Measurements from ENCODE around the gene MLKL. TPM values are rescaled to one million over a fixed set of nuclear protein-coding genes. Genes with fewer than 3 reads are reported as not detected.
"Not testable (repeated sequence)": the region's sequence is repeated elsewhere in the genome, so short reads cannot be mapped to it uniquely, and the experiment has no call there.

The MLKL gene
- total RNA-seq, 1 experiment from 2014 or later = 6.8 TPM

DNA sequence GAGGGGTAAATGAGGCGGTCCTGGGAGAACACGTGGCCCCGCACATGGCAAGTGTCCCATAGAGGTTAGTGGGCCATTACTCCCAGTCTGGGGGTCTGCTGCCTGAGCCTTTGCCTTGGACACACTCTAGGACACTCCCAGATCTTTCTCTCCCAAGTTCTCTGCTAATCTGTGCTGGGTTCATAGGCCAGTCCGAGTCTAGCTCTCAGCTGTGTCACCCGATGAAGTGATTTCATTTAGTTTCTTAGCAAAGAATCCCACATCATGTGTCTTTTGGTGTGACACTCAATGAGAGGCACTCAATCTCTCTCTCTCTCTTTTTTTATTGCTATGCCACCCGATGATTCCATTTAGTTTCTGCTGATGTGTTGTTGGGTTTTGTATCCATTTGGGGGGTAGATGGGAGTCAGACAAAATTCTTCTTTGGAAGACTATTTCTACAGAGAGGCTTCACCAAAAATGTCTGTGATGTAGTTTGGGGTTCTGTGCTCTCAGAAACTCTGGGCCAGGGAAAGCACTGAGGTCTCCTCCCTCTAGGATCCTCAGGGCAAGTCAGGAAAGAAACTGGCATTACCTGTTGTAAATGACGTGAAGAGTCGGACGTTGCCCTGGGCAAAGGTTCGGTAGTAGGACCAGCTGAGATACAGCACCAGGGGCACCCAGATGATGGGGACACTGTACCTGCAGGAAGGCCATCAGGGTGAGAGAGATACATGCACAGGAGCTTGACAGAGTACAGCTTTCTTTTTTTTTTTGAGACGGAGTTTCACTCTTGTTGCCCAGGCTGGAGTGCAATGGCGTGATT lies 25.2 kb upstream of the MLKL start:
- no peak overlapping the region for H3K4me3 ChIP-seq
- no peak for DNase-seq (ENCODE audit: low read depth in 1 of 2, low spot score in 2 of 2)
- peaks cover 10% of the 10 kb centered on the region for H3K9me3 ChIP-seq (replicated peaks)
- no peaks in the 10 kb centered on the region for H3K27me3 ChIP-seq (replicated peaks)
- no peak overlapping the region for H3K27ac ChIP-seq
- peaks cover 13% of the 10 kb centered on the region for H3K4me1 ChIP-seq (replicated peaks)
- no peaks in the 10 kb centered on the region for H3K36me3 ChIP-seq

GRCh38 chr16:74724820-74725549 lies 24.3 kb upstream of the MLKL start:
- H3K27me3 ChIP-seq (replicated peaks) = no peaks in the 10 kb centered on the region
- H3K9me3 ChIP-seq (replicated peaks) = peaks cover 10% of the 10 kb centered on the region
- H3K27ac ChIP-seq = no peak overlapping the region
- peak; percentile 58 to 86 for DNase-seq (ENCODE audit: low read depth in 1 of 2, low spot score in 2 of 2)
- peaks cover 13% of the 10 kb centered on the region for H3K4me1 ChIP-seq (replicated peaks)
- no peaks in the 10 kb centered on the region for H3K36me3 ChIP-seq
- H3K4me3 ChIP-seq = no peak overlapping the region

DNA sequence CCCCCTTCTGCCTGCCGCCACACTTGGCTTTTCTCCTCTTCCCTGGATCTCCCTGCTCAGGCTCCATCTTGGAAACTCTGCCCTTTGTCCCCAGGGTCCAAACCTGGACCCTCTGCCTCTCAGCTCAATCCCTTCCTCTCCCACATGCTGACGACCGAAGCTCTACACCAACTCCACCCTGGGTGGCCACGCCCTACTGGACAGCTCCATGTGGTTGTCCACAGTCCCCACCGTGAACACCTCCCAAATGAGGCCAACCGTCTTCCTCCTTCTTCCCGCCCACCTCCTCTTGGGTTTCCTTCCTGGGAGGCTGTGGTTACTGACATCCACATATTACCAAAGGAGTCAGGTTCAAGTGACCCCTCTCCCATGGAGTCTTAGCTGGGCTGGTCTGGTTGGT lies 22.6 kb upstream of the MLKL start:
- H3K9me3 ChIP-seq (replicated peaks) = peaks cover 10% of the 10 kb centered on the region
- DNase-seq (ENCODE audit: low read depth in 1 of 2, low spot score in 2 of 2) = no peak
- no peaks in the 10 kb centered on the region for H3K36me3 ChIP-seq
- no peaks in the 10 kb centered on the region for H3K27me3 ChIP-seq (replicated peaks)
- H3K4me3 ChIP-seq = no peak overlapping the region
- H3K4me1 ChIP-seq (replicated peaks) = peaks cover 13% of the 10 kb centered on the region
- H3K27ac ChIP-seq = no peak overlapping the region

- H3K4me1 ChIP-seq (replicated peaks) = peaks cover 13% of the 10 kb centered on the region
- not testable (repeated sequence) for H3K27ac ChIP-seq; H3K4me3 ChIP-seq; H3K36me3 ChIP-seq; DNase-seq (ENCODE audit: low read depth in 1 of 2, low spot score in 2 of 2); H3K9me3 ChIP-seq (replicated peaks); H3K27me3 ChIP-seq (replicated peaks)
These were observed 21.5 kb upstream of the MLKL start for GRCh38 chr16:74722156-74722555.

GRCh38 chr16:74721716-74722115 lies 21.1 kb upstream of the MLKL start:
- no peak overlapping the region for H3K27ac ChIP-seq
- peaks cover 13% of the 10 kb centered on the region for H3K4me1 ChIP-seq (replicated peaks)
- DNase-seq (ENCODE audit: low read depth in 1 of 2, low spot score in 2 of 2) = no peak
- H3K36me3 ChIP-seq = no peaks in the 10 kb centered on the region
- peaks cover 2% of the 10 kb centered on the region for H3K9me3 ChIP-seq (replicated peaks)
- no peaks in the 10 kb centered on the region for H3K27me3 ChIP-seq (replicated peaks)
- no peak overlapping the region for H3K4me3 ChIP-seq

DNA sequence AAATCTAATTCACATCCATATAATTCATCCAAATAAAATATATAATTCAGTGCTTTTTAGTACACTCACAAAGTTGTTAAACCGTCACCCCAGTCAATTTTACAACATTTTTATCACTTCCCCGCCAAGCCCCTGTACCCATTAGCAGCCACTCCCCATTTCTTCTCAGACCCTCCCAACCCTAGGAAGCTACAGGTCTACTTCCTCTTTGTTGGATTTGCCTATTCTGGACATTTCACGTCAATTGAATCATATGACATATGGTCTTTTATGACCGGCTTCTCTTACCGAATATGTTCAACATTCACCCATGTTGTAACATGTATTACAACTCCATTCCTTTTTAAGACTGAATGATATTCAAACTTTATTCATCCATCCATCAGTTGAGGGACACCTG lies 19.9 kb upstream of the MLKL start:
- Histone ChIP-seq H3K4me1 (replicated peaks) (peaks cover 13% of the 10 kb centered on the region), H3K4me3 (no peak overlapping the region), H3K27ac (no peak overlapping the region), H3K36me3 (no peaks in the 10 kb centered on the region), H3K27me3 (replicated peaks) (no peaks in the 10 kb centered on the region), H3K9me3 (replicated peaks) (no peaks in the 10 kb centered on the region)
- no peak for DNase-seq (ENCODE audit: low read depth in 1 of 2, low spot score in 2 of 2)

DNA sequence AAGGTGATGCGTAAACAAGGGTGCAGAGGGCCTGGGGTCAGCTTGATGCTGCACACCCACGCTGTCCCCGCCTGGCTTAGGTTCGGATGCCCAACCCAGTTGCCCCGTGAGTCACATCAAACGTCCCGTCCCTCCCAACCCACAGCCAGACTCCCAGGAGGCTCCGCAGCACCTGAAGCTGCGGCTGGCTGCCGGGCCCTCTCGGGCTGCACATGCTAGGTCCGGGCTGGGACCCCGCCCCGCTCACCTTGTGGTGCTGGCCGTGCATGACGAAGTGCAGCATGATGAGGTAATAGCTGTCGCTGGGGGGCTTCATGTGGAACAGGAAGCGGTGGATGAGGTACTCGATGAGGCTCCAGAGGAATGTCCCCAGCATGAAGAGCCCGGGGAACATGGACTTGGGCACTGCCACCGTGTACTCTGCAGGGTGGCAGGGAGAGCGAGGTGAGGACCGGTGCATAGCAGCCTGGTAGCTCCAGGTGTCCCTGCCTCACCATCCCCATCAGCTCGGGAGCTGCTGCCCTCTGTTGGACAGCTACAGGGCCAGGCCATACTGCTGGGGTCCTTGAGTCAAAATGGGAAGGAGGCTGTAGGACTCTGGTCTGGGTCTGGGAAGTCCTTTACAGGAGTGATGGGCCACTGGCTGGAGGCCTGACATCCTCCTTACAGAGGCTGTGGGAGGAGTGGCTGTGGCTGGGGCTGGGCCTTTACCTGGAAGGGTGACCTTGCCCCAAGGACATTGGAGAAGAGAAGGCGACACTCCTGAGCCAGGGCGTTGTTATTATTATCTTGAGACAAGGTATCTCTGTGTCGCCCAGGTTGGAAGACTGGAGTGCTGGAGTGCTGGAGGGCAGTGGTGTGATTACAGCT lies 18.3 kb upstream of the MLKL start:
- Histone ChIP-seq H3K4me3 (no peak overlapping the region), H3K27ac (no peak overlapping the region), H3K4me1 (replicated peaks) (no peaks in the 10 kb centered on the region), H3K9me3 (replicated peaks) (no peaks in the 10 kb centered on the region), H3K27me3 (replicated peaks) (no peaks in the 10 kb centered on the region), H3K36me3 (no peaks in the 10 kb centered on the region)
- no peak for DNase-seq (ENCODE audit: low read depth in 1 of 2, low spot score in 2 of 2)

- Histone ChIP-seq H3K4me3 (no peak overlapping the region), H3K4me1 (replicated peaks) (no peaks in the 10 kb centered on the region), H3K27me3 (replicated peaks) (no peaks in the 10 kb centered on the region), H3K36me3 (no peaks in the 10 kb centered on the region), H3K9me3 (replicated peaks) (no peaks in the 10 kb centered on the region), H3K27ac (no peak overlapping the region)
- no peak for DNase-seq (ENCODE audit: low read depth in 1 of 2, low spot score in 2 of 2)
These were observed 17.5 kb upstream of the MLKL start for GRCh38 chr16:74718140-74718539.

DNA sequence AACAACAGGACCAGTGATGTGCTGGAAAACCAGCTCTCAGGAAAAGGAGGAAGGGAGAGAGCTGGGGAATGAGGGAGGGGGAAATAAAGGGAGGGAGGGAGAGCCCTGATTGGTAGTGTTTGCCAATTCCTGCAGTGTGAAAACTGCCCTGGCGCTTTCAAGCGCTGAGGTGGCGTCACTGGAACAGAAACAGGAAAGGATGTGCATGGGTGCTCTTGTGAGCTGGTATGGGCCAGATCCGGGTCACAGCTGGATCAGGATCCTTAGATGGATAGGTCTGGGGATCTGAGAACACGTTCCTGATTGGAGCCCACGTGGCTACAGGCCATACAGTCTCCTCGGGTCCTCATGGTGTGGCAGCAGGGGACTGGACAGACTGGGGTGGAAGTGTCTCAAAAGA lies 16.7 kb upstream of the MLKL start:
- Histone ChIP-seq H3K4me3 (no peak overlapping the region), H3K27me3 (replicated peaks) (no peaks in the 10 kb centered on the region), H3K36me3 (no peaks in the 10 kb centered on the region), H3K4me1 (replicated peaks) (no peaks in the 10 kb centered on the region), H3K27ac (no peak overlapping the region), H3K9me3 (replicated peaks) (no peaks in the 10 kb centered on the region)
- no peak for DNase-seq (ENCODE audit: low read depth in 1 of 2, low spot score in 2 of 2)

DNA sequence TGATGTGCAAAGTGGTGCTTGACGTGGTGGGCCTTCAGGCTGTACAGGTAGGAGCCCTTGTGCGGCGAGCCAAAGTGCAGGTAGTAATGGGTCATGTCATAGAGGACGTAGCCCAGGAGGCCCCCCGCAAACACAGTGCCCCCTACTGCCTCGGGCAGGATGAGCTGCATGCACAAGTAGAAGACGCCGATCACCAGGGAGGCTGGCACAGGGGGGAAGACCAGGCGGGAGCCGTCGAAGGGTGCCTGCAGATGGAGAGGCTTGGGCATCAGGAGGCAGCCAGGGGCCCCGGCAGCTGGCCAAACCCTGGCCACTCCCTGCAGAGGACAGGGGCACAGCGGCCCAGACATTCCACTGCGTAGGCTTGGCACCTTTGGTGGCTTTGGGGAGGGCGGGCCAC lies 15.7 kb upstream of the MLKL start:
- DNase-seq (ENCODE audit: low read depth in 1 of 2, low spot score in 2 of 2) = no peak
- H3K36me3 ChIP-seq = no peaks in the 10 kb centered on the region
- H3K27me3 ChIP-seq (replicated peaks) = no peaks in the 10 kb centered on the region
- no peaks in the 10 kb centered on the region for H3K9me3 ChIP-seq (replicated peaks)
- no peak overlapping the region for H3K27ac ChIP-seq
- H3K4me1 ChIP-seq (replicated peaks) = no peaks in the 10 kb centered on the region
- no peak overlapping the region for H3K4me3 ChIP-seq

- DNase-seq (ENCODE audit: low read depth in 1 of 2, low spot score in 2 of 2) = no peak
- Histone ChIP-seq H3K9me3 (replicated peaks) (no peaks in the 10 kb centered on the region), H3K27me3 (replicated peaks) (no peaks in the 10 kb centered on the region), H3K27ac (no peak overlapping the region), H3K36me3 (no peaks in the 10 kb centered on the region), H3K4me3 (no peak overlapping the region), H3K4me1 (replicated peaks) (no peaks in the 10 kb centered on the region)
These were observed 13.2 kb upstream of the MLKL start for GRCh38 chr16:74713876-74714275.

GRCh38 chr16:74713325-74713724 lies 12.7 kb upstream of the MLKL start:
- H3K4me1 ChIP-seq (replicated peaks) = no peaks in the 10 kb centered on the region
- H3K9me3 ChIP-seq (replicated peaks) = no peaks in the 10 kb centered on the region
- DNase-seq (ENCODE audit: low read depth in 1 of 2, low spot score in 2 of 2) = no peak
- H3K27ac ChIP-seq = no peak overlapping the region
- H3K36me3 ChIP-seq = no peaks in the 10 kb centered on the region
- H3K4me3 ChIP-seq = no peak overlapping the region
- no peaks in the 10 kb centered on the region for H3K27me3 ChIP-seq (replicated peaks)

DNA sequence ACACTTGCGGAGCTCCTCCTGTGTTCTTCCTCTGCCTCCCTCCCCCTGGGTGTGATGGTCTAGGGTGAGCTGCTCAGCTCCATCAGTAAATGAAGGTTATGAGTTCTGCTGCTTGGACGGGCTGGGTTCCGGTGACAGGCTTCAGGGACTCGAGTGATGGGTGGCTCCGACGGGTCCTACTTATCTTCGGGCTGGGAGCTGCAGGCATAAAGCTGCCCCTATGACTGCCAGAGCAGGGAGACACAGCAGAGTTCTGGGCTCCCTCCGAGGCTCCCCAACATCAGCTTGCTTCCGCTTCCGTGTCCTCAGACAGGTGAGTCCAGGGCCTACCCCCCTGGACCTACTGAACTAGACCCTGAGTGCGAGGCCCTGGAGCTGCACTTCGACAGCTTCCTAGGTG lies 11.3 kb upstream of the MLKL start:
- Histone ChIP-seq H3K9me3 (replicated peaks) (no peaks in the 10 kb centered on the region), H3K4me3 (no peak overlapping the region), H3K27me3 (replicated peaks) (no peaks in the 10 kb centered on the region), H3K4me1 (replicated peaks) (no peaks in the 10 kb centered on the region), H3K36me3 (no peaks in the 10 kb centered on the region), H3K27ac (no peak overlapping the region)
- DNase-seq (ENCODE audit: low read depth in 1 of 2, low spot score in 2 of 2) = no peak

- Histone ChIP-seq H3K27ac (no peak overlapping the region), H3K36me3 (no peaks in the 10 kb centered on the region), H3K27me3 (replicated peaks) (no peaks in the 10 kb centered on the region), H3K9me3 (replicated peaks) (no peaks in the 10 kb centered on the region), H3K4me1 (replicated peaks) (no peaks in the 10 kb centered on the region), H3K4me3 (no peak overlapping the region)
- no peak for DNase-seq (ENCODE audit: low read depth in 1 of 2, low spot score in 2 of 2)
These were observed 9.7 kb upstream of the MLKL start for GRCh38 chr16:74710401-74710800.
